ENCODE results near the gene CHN1. TPM values are rescaled to one million over a fixed set of nuclear protein-coding genes. Genes with fewer than 3 reads are reported as not detected.

CHN1 gene
- polyA plus RNA-seq, 1 donor (not counting 4 experiments of a cell fraction or from before 2014, with no cell fraction given) = 2.3 TPM

DNA sequence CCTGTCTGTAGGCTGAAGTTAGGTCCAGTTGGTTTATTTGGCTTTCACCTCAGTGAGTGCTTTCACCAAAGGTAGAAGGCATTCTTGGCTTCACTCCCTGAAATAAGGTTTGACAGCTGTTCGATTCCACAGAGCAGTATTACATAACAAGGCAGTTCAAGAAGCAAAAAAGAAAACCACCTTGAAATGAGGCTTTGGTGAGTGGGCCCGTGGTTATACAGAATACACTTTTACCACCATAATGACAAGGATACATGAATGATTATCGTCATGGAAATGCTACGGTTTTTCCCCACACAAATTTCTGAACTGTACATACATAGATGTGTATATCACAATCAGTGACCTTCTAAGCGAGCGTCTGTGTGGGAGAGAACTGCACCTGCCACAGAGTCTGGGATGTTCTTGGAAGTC is 160.9 kb downstream of the CHN1 start:
- DNase-seq (ENCODE audit: low read depth, low spot score) (no peak), FAIRE-seq (no peak)
- Histone ChIP-seq H3K79me2 (ENCODE audit: control insufficient read depth, insufficient read depth, low read length) (no peaks in the 10 kb centered on the region), H2AFZ (ENCODE audit: control insufficient read depth, low read length) (no peak overlapping the region), H4K20me1 (ENCODE audit: control insufficient read depth, extremely low read depth, insufficient read depth, low read length) (no peaks in the 10 kb centered on the region), H3K4me2 (ENCODE audit: control insufficient read depth, extremely low read depth, insufficient read depth, low read depth, low read length) (no peak overlapping the region), H3K9me3 (ENCODE audit: control insufficient read depth, low read depth, low read length) (no peaks in the 10 kb centered on the region), H3K27ac (ENCODE audit: control insufficient read depth, insufficient read depth, low read length) (no peak overlapping the region), H3K27me3 (ENCODE audit: control insufficient read depth, extremely low read depth, insufficient read depth, low read length) (no peaks in the 10 kb centered on the region), H3K9ac (ENCODE audit: control insufficient read depth, extremely low read depth, insufficient read depth, low read length) (no peak overlapping the region), H3K4me1 (ENCODE audit: control insufficient read depth, extremely low read depth, insufficient read depth, low read length) (peaks cover 12% of the 10 kb centered on the region), H3K4me3 (ENCODE audit: control insufficient read depth in 2 of 3, extremely low read depth in 1 of 3, insufficient read depth in 2 of 3, low read depth in 1 of 3, low read length in 3 of 3) (no peak overlapping the region), H3K9me1 (ENCODE audit: control insufficient read depth, extremely low read depth, insufficient read depth, low read length) (no peaks in the 10 kb centered on the region), H3K36me3 (ENCODE audit: control insufficient read depth in 2 of 2, extremely low read depth in 1 of 2, insufficient read depth in 2 of 2, low read length in 2 of 2) (no peaks in the 10 kb centered on the region)
- no peak for TF ChIP-seq EZH2 (IDR thresholded peaks at IDR 0.05; ENCODE audit: low read length)
- TF ChIP-seq, protein P1, sequence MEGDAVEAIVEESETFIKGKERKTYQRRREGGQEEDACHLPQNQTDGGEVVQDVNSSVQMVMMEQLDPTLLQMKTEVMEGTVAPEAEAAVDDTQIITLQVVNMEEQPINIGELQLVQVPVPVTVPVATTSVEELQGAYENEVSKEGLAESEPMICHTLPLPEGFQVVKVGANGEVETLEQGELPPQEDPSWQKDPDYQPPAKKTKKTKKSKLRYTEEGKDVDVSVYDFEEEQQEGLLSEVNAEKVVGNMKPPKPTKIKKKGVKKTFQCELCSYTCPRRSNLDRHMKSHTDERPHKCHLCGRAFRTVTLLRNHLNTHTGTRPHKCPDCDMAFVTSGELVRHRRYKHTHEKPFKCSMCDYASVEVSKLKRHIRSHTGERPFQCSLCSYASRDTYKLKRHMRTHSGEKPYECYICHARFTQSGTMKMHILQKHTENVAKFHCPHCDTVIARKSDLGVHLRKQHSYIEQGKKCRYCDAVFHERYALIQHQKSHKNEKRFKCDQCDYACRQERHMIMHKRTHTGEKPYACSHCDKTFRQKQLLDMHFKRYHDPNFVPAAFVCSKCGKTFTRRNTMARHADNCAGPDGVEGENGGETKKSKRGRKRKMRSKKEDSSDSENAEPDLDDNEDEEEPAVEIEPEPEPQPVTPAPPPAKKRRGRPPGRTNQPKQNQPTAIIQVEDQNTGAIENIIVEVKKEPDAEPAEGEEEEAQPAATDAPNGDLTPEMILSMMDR (optimal IDR thresholded peaks at IDR 0.05 in 1 of 3, IDR thresholded peaks at IDR 0.05 in 1 of 3, conservative IDR thresholded peaks at IDR 0.05 in 1 of 3; ENCODE audit: extremely low read depth in 1 of 3, insufficient read depth in 2 of 3, low read length in 3 of 3) = no peak
- dilution Hi-C loops (cut with MboI; ENCODE audit: extremely low pct_ligation_motif_present, low sequenced_read_pairs) = no loop called here

DNA sequence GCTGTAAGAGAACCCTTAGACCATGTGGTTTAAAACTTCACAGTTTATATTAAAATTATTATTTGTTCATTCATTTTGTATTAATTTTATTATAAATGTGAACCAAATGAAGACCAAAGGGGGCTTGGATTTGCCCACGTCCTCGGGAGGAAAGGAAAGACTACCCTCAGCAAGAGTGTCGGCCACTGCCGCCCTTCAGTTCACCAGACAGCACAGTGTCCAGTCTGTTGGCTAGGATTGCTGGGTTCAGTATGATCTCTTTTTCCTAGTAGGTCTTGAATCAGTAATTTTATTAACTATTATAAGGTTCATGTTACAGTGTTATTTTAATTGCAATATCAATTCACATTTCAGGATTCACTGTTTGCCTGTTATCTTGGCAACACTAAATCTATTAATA is 162.7 kb downstream of the CHN1 start:
- Histone ChIP-seq H3K27ac (ENCODE audit: control insufficient read depth, insufficient read depth, low read length) (no peak overlapping the region), H3K9me3 (ENCODE audit: control insufficient read depth, low read depth, low read length) (no peaks in the 10 kb centered on the region), H4K20me1 (ENCODE audit: control insufficient read depth, extremely low read depth, insufficient read depth, low read length) (no peaks in the 10 kb centered on the region), H3K4me1 (ENCODE audit: control insufficient read depth, extremely low read depth, insufficient read depth, low read length) (peaks cover 7% of the 10 kb centered on the region), H3K4me3 (ENCODE audit: control insufficient read depth in 2 of 3, extremely low read depth in 1 of 3, insufficient read depth in 2 of 3, low read depth in 1 of 3, low read length in 3 of 3) (no peak overlapping the region), H3K36me3 (ENCODE audit: control insufficient read depth in 2 of 2, extremely low read depth in 1 of 2, insufficient read depth in 2 of 2, low read length in 2 of 2) (no peaks in the 10 kb centered on the region), H3K4me2 (ENCODE audit: control insufficient read depth, extremely low read depth, insufficient read depth, low read depth, low read length) (no peak overlapping the region), H3K79me2 (ENCODE audit: control insufficient read depth, insufficient read depth, low read length) (no peaks in the 10 kb centered on the region), H2AFZ (ENCODE audit: control insufficient read depth, low read length) (no peak overlapping the region), H3K9me1 (ENCODE audit: control insufficient read depth, extremely low read depth, insufficient read depth, low read length) (no peaks in the 10 kb centered on the region), H3K27me3 (ENCODE audit: control insufficient read depth, extremely low read depth, insufficient read depth, low read length) (no peaks in the 10 kb centered on the region), H3K9ac (ENCODE audit: control insufficient read depth, extremely low read depth, insufficient read depth, low read length) (no peak overlapping the region)
- DNase-seq (ENCODE audit: low read depth, low spot score) = no peak
- no peak for TF ChIP-seq EZH2 (IDR thresholded peaks at IDR 0.05; ENCODE audit: low read length)
- TF ChIP-seq, protein P1 (optimal IDR thresholded peaks at IDR 0.05 in 1 of 3, IDR thresholded peaks at IDR 0.05 in 1 of 3, conservative IDR thresholded peaks at IDR 0.05 in 1 of 3; ENCODE audit: extremely low read depth in 1 of 3, insufficient read depth in 2 of 3, low read length in 3 of 3) = no peak
- dilution Hi-C loops (cut with MboI; ENCODE audit: extremely low pct_ligation_motif_present, low sequenced_read_pairs) = no loop called here
- FAIRE-seq = no peak
